Measurements from ENCODE around the gene GBE1.

GBE1 gene

GRCh38 chr3:81716870-81717509, 44.5 kb downstream of the GBE1 start:
- Histone ChIP-seq H3K4me3 (ENCODE audit: low read depth, low read length) (peak overlapping the region; percentile 10), H3K79me2 (no peaks in the 10 kb centered on the region), H3K9me3 (ENCODE audit: control insufficient read depth, low read length) (no peaks in the 10 kb centered on the region), H3K36me3 (ENCODE audit: control insufficient read depth, insufficient read depth, low read length) (no peaks in the 10 kb centered on the region), H3K4me1 (no peaks in the 10 kb centered on the region), H2AFZ (peak overlapping the region; percentile 15), H3K9ac (no peak overlapping the region), H3K4me2 (ENCODE audit: low read length) (peak overlapping the region; percentile 57), H3K27ac (peak overlapping the region; percentile 52), H3K27me3 (ENCODE audit: control insufficient read depth, insufficient read depth, low read length) (no peaks in the 10 kb centered on the region)
- no peak for TF ChIP-seq CTCF (IDR thresholded peaks at IDR 0.05)

GRCh38 chr3:81713031-81713430, 48.4 kb downstream of the GBE1 start:
- Histone ChIP-seq H2AFZ (no peak overlapping the region), H3K9me3 (ENCODE audit: control insufficient read depth, low read length) (no peaks in the 10 kb centered on the region), H3K4me2 (ENCODE audit: low read length) (no peak overlapping the region), H3K79me2 (no peaks in the 10 kb centered on the region), H3K9ac (no peak overlapping the region), H3K4me3 (ENCODE audit: low read depth, low read length) (no peak overlapping the region), H3K27ac (no peak overlapping the region), H3K36me3 (ENCODE audit: control insufficient read depth, insufficient read depth, low read length) (no peaks in the 10 kb centered on the region), H3K4me1 (no peaks in the 10 kb centered on the region), H3K27me3 (ENCODE audit: control insufficient read depth, insufficient read depth, low read length) (no peaks in the 10 kb centered on the region)
- no peak for TF ChIP-seq CTCF (IDR thresholded peaks at IDR 0.05)

- H3K4me2 ChIP-seq (ENCODE audit: low read length): no peak overlapping the region
- no peaks in the 10 kb centered on the region for H3K4me1 ChIP-seq
- H3K4me3 ChIP-seq (ENCODE audit: low read depth, low read length): no peak overlapping the region
- H3K9ac ChIP-seq: no peak overlapping the region
- no peak overlapping the region for H3K27ac ChIP-seq
- no peak for TF ChIP-seq CTCF (IDR thresholded peaks at IDR 0.05)
- no peaks in the 10 kb centered on the region for H3K27me3 ChIP-seq (ENCODE audit: control insufficient read depth, insufficient read depth, low read length)
- no peaks in the 10 kb centered on the region for H3K9me3 ChIP-seq (ENCODE audit: control insufficient read depth, low read length)
- no peak overlapping the region for H2AFZ ChIP-seq
- no peaks in the 10 kb centered on the region for H3K36me3 ChIP-seq (ENCODE audit: control insufficient read depth, insufficient read depth, low read length)
- no peaks in the 10 kb centered on the region for H3K79me2 ChIP-seq
Measured at GRCh38 chr3:81709606-81710005, 51.8 kb downstream of the GBE1 start.

GRCh38 chr3:81707996-81708395, 53.4 kb downstream of the GBE1 start:
- Histone ChIP-seq H3K79me2 (no peaks in the 10 kb centered on the region), H2AFZ (no peak overlapping the region), H3K4me3 (ENCODE audit: low read depth, low read length) (no peak overlapping the region), H3K27me3 (ENCODE audit: control insufficient read depth, insufficient read depth, low read length) (no peaks in the 10 kb centered on the region), H3K4me2 (ENCODE audit: low read length) (no peak overlapping the region), H3K4me1 (no peaks in the 10 kb centered on the region), H3K27ac (no peak overlapping the region), H3K9me3 (ENCODE audit: control insufficient read depth, low read length) (no peaks in the 10 kb centered on the region), H3K9ac (no peak overlapping the region), H3K36me3 (ENCODE audit: control insufficient read depth, insufficient read depth, low read length) (no peaks in the 10 kb centered on the region)
- no peak for TF ChIP-seq CTCF (IDR thresholded peaks at IDR 0.05)

- TF ChIP-seq CTCF (IDR thresholded peaks at IDR 0.05): no peak
- H3K27me3 ChIP-seq (ENCODE audit: control insufficient read depth, insufficient read depth, low read length): no peaks in the 10 kb centered on the region
- no peaks in the 10 kb centered on the region for H3K4me1 ChIP-seq
- H3K36me3 ChIP-seq (ENCODE audit: control insufficient read depth, insufficient read depth, low read length): no peaks in the 10 kb centered on the region
- H3K4me3 ChIP-seq (ENCODE audit: low read depth, low read length): no peak overlapping the region
- no peak overlapping the region for H2AFZ ChIP-seq
- no peaks in the 10 kb centered on the region for H3K9me3 ChIP-seq (ENCODE audit: control insufficient read depth, low read length)
- no peak overlapping the region for H3K9ac ChIP-seq
- no peak overlapping the region for H3K27ac ChIP-seq
- H3K4me2 ChIP-seq (ENCODE audit: low read length): no peak overlapping the region
- H3K79me2 ChIP-seq: no peaks in the 10 kb centered on the region
Measured at GRCh38 chr3:81702126-81702525, 59.3 kb downstream of the GBE1 start.

Data from parathyroid adenoma (tissue), 2 donors.